HG03025 (cell line): ENCODE data around the gene TIMP2.
"Not testable (repeated sequence)": the region's sequence is repeated elsewhere in the genome, so short reads cannot be mapped to it uniquely, and the experiment has no call there.

Experiments
- ATAC-seq: cut with Tn5 transposase; IDR thresholded peaks from one replicate; pipeline ENCODE4 v1.9.1; 2021; ENCODE audit warnings: mild to moderate bottlenecking, moderate library complexity; ENCODE audit not compliant: unreplicated experiment, low FRiP score

TIMP2 gene

GRCh38 chr17:78957128-78957527, 31.9 kb upstream of the TIMP2 start:
- ATAC-seq: no peak

- no peak for ATAC-seq
Observed at GRCh38 chr17:78956254-78956653, 31.1 kb upstream of the TIMP2 start.

DNA sequence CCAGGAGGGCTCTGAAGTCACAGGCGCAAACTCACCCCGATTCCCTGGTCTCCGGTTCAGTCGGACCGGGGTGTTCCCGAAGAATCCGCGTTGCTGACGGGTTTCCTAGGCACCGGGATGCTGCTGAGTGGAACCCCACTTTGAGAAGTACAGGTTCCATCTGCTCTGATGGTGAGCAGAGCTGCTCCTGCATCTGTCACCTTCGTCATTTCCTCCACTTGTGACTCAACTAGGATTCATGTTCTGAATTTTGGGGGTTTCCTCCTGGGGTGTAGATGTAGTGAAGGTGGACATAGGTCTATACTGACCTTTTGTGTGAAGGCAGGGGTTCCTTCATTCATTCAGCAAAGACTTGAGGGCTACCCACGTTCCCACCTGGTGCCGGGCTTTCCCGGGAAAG, 29.5 kb upstream of the TIMP2 start:
- ATAC-seq: no peak

DNA sequence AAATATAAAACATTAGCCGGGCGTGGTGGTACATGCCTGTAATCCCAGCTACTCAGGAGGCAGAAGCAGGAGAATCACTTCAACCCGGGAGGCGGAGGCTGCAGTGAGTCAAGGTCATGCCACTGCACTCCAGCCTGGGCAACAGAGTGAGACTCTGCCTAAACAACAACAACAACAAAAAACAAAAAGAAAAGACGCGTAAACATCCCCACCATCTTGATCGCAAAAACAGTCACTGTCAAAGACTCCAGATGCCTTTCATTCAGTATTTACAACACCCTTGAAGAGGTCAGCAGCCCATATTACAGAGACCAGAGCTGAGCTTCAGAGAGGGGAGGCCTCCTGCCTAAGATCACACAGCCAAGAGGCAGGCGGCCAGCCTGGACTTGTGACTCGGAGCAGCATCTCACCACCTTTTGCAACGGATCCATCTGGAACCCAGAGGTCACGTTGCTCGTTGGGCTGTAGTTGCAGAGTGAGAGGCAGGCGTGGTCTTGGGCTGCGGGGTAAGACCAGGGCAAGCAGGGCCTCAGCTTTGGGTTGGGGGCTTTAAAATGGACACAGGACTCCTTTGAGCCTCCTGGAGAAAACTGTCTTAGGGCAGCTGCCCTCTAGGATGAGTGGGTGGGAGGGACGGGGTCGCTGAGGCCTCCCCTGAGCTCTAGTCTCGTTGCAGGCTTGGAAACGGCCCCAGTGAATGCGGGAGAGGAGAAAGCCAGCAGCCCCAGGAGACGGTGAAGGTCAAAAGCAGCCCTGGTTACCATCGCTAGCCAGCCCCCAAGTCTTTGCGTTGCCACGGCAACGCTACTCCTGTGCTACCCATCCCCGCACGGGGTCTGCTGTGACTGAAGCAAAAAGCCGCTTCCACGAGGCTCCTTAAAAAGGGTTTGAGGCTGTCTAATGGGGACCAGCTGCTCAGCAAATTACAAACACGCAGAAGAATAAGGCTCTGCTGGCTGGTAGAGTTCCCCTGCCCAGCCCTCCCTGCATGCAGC, 28.5 kb upstream of the TIMP2 start:
- no peak for ATAC-seq

DNA sequence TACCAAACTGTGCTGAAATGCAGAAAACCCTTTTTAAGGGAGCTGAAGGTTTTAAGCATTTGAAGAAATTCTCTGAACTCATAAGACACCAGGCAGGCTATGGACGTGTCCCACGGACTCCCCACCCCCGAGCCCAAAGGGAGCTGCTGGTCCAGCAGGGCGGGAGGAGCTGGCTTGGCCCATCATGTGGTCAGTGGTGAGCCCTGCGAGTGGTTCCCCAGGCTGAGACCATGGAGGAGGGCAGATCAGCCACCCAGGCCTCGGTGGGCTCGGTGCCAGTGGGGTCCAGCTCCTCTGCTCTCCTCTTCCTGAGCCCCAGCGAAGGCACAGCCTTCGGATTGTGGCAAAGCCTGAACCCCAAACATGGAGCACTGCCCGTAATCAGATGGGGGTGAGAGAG, 27.5 kb upstream of the TIMP2 start:
- ATAC-seq: no peak

DNA sequence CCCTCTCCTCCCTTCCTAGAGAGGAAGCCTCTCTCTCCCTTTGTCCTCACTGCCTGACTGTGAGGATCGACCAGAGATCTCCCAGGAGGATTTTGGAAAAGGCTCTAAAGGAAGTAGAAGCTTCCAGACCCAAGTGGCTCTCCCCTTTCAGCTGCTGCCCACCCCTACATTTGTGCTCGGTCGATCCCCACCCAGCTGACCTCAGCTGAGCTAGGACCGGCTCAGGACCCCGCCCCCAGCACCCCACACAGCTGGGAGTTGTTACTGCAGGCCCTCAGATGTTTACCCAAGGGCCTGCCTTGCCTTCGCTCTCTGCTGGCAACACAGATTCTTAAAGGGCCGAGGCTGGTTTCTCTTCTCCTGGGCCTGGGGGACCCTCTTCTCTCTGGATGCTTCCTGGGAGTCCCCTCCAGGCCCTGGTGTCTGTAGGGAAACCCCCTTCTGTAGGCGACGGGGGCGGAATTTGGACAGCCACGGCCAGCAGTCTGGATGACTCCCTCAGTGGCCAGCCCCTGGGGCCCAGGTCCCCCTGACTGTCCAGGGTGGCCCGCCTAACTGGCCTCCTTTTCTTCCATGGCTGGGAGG, 26.9 kb upstream of the TIMP2 start:
- no peak for ATAC-seq

GRCh38 chr17:78950870-78951269, 25.7 kb upstream of the TIMP2 start:
- no peak for ATAC-seq

- no peak for ATAC-seq
Observed at GRCh38 chr17:78947235-78948149, 22.3 kb upstream of the TIMP2 start.

GRCh38 chr17:78946631-78947030, 21.4 kb upstream of the TIMP2 start:
- ATAC-seq: no peak

- ATAC-seq: no peak
Observed at GRCh38 chr17:78946131-78946530, 20.9 kb upstream of the TIMP2 start.

- not testable (repeated sequence) for ATAC-seq
Observed at GRCh38 chr17:78945455-78945854, 20.3 kb upstream of the TIMP2 start.

- ATAC-seq: no peak
Observed at GRCh38 chr17:78944956-78945355, 19.8 kb upstream of the TIMP2 start.

DNA sequence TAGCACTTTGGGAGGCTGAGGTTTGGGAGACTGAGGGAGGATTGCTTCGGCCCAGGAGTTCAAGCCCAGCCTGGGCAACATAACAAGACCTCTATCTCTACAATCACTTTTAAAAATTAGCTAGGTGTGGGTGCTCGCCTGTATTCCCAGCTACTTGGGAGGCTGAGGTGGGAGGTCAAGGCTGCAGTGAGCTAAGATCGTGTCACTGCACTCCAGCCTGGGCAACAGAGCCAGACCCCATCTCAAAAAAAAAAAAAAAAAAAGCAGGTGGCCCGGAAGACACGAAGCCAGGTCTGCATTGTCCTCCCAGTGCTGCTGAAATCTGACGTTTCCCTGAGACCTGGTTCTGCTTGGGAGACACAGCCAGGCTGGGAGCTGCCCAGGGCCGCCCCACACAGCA, 18.8 kb upstream of the TIMP2 start:
- no peak for ATAC-seq

GRCh38 chr17:78940708-78941107, 15.5 kb upstream of the TIMP2 start:
- ATAC-seq: no peak

GRCh38 chr17:78940258-78940657, 15.1 kb upstream of the TIMP2 start:
- ATAC-seq: no peak

GRCh38 chr17:78939615-78940014, 14.4 kb upstream of the TIMP2 start:
- ATAC-seq: no peak

- ATAC-seq: no peak
Observed at GRCh38 chr17:78937561-78937960, 12.4 kb upstream of the TIMP2 start.

GRCh38 chr17:78935419-78936323, 10.5 kb upstream of the TIMP2 start:
- no peak for ATAC-seq

GRCh38 chr17:78934681-78935418, 9.7 kb upstream of the TIMP2 start:
- ATAC-seq: no peak
